Brain microvascular endothelial cell (primary cell): Measurements from ENCODE around the gene GPR142.
A peak's percentile ranks its signal among the peaks of the same experiment; 100 is the strongest.

ENCODE experiments used
- DNase-seq: peaks from one replicate; pipeline ENCODE4 v3.0.0-alpha.2; 2020
- H3K27ac ChIP-seq: fragments of 250-450 bp; sonication (Bioruptor Pico); 2 replicates; pipeline ENCODE4 v1.5.1; 2020; ENCODE audit warnings: mild to moderate bottlenecking, moderate library complexity
- H3K27me3 ChIP-seq: fragments of 250-450 bp; sonication (Bioruptor Pico); replicated peaks from 2 replicates; pipeline ENCODE4 v1.5.1; 2020; ENCODE audit warnings: mild to moderate bottlenecking
- H3K36me3 ChIP-seq: fragments of 250-450 bp; sonication (Bioruptor Pico); replicated peaks from 2 replicates; pipeline ENCODE4 v1.5.1; 2020; ENCODE audit warnings: mild to moderate bottlenecking
- H3K4me3 ChIP-seq: 2 replicates; pipeline ENCODE4 v1.5.1; 2011; ENCODE audit warnings: low read depth, mild to moderate bottlenecking, control low read depth, low read length, moderate library complexity
- in situ Hi-C: cut with HindIII; loops from 2 replicates; pipeline ENCODE4 v1.10.0; 2017; ENCODE audit warnings: low sequenced_read_pairs, low pct_ligation_motif_present
- TF ChIP-seq, protein P1 (sequence below): IDR thresholded peaks from 2 replicates; pipeline ENCODE4 v1.5.1; 2011; ENCODE audit warnings: low read depth, mild to moderate bottlenecking, moderate library complexity, low read length, control low read depth, inconsistent platforms; ENCODE audit errors: missing control alignments

Gene GPR142

DNA sequence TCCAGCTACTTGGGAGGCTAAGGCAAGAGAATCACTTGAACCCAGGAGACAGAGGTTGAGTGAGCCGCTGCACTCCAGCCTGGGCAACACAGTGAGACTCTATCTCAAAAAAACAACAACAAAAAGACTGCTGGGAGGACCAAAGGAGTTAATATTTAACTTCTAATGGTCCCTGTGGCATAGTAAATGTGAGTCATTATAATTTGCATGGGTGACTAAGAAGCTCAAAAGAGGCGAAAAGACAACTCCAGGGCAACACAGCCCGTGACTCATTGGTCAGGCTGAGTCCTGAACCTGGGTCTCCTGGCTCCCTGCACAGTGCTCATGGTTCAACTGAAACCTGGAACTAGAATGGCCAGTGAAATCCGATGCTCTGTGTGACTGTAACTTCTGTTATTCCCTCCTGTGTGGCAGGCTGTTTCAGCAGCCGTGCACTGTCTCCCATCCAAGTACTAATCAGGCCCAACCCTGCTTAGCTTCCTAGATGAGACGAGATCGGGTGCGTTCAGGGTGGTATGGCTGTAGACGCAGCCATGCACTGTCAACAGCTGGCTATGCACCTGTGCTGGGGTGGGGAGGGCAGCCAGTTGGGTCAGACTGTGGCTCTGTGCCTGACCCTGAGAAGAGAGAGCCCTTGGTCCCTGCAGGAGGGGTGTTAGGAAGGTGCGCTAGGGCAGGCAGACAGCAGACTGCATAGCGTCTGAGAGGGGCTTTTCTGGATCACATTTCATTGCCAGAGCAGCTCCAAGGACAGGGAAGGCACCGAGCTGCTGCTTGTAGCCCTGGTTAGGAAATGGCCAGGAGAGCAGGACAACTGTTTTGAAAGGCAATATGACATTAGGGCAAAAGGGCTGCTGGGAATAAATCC, 50.1 kb downstream of the GPR142 start:
- Histone ChIP-seq H3K27ac (no peak overlapping the region), H3K27me3 (no peaks in the 10 kb centered on the region), H3K36me3 (no peaks in the 10 kb centered on the region), H3K4me3 (no peak overlapping the region)
- TF ChIP-seq, protein P1, sequence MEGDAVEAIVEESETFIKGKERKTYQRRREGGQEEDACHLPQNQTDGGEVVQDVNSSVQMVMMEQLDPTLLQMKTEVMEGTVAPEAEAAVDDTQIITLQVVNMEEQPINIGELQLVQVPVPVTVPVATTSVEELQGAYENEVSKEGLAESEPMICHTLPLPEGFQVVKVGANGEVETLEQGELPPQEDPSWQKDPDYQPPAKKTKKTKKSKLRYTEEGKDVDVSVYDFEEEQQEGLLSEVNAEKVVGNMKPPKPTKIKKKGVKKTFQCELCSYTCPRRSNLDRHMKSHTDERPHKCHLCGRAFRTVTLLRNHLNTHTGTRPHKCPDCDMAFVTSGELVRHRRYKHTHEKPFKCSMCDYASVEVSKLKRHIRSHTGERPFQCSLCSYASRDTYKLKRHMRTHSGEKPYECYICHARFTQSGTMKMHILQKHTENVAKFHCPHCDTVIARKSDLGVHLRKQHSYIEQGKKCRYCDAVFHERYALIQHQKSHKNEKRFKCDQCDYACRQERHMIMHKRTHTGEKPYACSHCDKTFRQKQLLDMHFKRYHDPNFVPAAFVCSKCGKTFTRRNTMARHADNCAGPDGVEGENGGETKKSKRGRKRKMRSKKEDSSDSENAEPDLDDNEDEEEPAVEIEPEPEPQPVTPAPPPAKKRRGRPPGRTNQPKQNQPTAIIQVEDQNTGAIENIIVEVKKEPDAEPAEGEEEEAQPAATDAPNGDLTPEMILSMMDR = no peak
- in situ Hi-C loops = no loop called here
- DNase-seq = peak; percentile 24

DNA sequence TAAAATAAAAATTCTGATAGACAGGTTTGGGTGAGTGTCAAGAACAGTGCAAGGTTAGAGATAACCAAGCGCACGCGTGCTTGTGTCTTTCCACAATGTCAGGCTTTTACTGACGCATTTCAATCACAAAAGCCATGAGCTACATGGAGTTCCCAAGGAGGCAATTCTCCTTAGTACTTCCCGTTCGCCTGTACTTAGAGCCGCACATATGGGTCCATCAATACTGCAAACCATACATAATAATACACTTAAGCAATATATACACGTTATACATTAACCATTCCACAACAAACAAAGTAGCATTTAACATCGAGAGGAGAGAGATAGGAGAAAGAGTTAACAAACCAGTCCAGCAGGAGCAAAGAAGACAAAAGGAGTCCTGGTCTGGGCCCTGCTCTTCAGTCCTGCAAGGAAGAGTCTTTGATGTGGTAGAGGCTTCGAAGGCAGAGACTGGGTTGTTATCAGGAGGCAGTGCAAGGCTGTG, 52.7 kb downstream of the GPR142 start:
- Histone ChIP-seq H3K4me3 (no peak overlapping the region), H3K27me3 (no peaks in the 10 kb centered on the region), H3K36me3 (no peaks in the 10 kb centered on the region), H3K27ac (no peak overlapping the region)
- in situ Hi-C loops = no loop called here
- DNase-seq = no peak
- TF ChIP-seq, protein P1 = no peak
